SW 1271 (cell line): ENCODE measurements around the gene RPS16.
A peak's percentile ranks its signal among the peaks of the same experiment; 100 is the strongest.
"Not testable (repeated sequence)": the region's sequence is repeated elsewhere in the genome, so short reads cannot be mapped to it uniquely, and the experiment has no call there.

Experiments used
- DNase-seq, 2 experiments: peaks; one replicate each; lab custom pipeline; 2025; lab: John Stamatoyannopoulos, UW

Gene RPS16

DNA sequence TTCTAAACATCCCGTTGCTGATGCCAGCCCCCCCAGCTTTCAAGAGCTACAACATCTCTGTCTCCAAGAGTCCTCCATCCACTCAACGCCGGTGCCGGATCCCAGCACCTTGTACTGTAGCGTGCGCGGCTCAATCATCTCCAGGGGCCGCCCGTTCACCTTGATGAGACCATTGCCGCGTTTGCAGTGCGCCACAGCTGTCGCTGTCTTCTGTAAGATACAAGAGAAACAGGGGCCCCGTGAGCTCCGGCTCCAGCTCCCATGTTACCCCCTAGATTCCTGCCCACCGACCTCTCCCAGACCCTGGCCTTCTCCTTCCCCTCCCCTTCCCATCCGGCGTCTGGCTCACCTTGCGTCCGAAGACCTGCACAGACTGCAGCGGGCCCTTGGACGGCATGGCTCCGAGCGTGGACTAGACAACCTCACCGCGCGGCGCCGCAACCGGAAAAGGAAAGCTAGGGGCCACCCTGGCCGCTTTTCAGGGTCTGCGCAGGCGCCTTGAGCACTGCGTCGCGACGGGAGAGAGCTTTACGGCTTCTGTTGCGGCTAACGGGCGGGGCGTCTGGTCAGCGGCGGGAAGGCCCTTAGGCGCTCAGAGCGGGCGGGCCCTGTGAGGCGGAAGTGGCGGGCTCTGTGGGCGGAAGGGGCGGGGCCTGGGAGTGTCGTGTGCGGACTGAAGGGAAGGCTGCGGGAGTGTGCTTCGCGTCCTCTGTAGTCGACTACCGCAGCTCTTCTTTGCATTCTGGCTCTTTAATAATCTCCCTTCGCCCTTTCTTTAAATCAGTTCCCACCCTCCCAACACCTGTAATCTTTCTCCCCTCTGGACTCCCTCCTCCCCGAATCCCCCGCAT lies at the start of gene RPS16:
TSS of gene RPS16 (minus strand) at position 451 of the 851 bp plus-strand sequence. CDS start at position 397, 54 bp downstream.
- DNase-seq: peak; percentile 73 to 92

DNA sequence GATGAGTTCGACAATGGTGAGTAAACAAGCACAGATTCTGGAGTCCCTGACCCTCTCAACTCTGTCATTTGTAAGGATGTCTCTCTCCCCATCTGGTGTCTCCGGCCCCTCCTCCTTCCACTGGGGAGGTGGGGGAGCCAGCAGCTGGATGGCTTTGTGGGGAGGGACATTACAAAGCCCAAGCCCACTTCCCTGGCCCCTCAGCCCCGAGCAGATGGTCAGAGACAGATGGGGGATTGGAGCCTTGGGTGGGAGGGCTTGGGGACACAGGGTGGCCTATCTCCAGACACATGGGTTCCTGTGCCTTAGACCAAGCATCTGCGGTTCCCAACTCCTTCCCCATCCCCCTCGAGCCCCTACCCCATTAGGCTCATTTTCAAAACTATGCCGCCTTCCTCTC lies 47.4 kb upstream of the RPS16 start:
- no peak for DNase-seq

DNA sequence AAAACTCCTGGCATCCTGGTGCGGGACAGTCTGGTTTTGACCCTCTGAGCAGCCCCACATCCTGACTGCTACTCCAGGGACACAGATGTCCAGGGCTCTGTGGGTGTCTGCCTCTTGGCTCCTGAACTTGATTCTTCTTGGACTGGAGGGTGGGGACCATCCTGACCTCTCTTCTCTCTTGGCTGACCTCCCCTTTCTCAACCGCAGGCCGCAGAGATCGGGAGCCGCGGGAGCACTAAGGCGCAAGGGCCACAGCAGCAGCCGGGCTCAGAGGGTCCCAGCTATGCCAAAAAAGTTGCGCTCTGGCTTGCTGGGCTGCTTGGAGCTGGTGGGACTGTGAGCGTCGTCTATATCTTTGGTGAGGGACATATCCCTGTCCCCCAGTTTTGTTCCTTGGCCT lies 45.9 kb upstream of the RPS16 start:
- no peak for DNase-seq

DNA sequence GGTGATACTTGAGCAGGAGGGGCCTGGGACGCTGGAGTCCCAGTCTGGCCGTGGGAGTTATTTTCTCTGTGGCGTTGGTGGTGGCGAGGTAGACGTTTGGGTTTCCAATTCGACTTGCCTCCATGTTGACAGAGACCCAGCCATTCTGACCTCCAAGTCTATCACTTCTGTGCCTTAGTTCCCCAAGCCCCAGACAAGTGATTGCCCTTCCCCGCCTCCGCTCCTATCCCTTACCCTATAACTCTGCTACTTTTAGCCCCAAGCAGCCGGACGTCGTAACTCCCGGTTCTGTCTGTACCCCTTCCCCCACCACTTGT lies 45.4 kb upstream of the RPS16 start:
- DNase-seq: no peak

DNA sequence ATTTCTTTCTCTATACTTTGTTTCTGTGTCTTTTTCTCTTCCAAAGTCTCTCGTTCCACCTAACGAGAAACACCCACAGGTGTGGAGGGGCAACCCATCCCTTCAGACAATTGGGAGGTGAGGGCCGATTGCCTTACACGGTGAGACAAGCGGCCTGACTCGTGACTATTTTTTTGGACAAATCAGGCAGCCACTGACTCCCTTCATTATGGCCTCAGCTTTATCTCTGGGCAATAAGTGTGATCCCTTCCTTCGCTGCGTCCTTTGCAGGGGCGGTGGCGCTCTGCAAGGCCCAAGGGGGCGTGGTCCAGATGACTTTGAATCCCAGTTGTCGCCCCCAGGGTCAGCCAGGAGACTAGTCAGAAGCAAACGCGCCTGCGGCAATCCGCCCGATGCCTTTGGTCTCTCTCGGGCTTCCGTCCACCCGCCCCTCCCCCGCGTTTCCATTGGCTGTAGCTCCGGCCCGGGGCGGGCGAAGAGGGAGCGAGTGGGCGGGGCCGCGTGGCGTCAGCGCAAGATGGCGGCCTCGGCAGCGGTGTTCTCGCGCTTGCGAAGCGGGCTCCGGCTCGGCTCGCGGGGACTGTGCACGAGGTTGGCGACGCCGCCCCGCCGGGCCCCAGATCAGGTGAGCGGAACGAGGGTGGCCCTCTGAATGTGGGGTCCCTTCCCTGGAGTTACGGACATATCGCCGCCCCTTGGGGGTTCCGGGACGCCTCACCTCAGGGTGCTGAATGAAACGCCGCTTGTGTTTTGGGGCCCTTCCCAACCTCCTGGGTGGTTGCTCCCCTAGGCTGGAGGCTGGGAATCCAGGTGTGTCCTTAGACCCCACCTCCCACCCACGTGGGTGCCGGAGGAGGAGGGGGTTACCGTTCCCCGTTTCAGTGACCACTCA lies 44.8 kb upstream of the RPS16 start, which contains the start of gene TIMM50:
TSS of gene TIMM50 (plus strand) at position 502 of the 892 bp plus-strand sequence. CDS start at position 518, 16 bp downstream.
- peak; percentile 86 to 91 for DNase-seq

DNA sequence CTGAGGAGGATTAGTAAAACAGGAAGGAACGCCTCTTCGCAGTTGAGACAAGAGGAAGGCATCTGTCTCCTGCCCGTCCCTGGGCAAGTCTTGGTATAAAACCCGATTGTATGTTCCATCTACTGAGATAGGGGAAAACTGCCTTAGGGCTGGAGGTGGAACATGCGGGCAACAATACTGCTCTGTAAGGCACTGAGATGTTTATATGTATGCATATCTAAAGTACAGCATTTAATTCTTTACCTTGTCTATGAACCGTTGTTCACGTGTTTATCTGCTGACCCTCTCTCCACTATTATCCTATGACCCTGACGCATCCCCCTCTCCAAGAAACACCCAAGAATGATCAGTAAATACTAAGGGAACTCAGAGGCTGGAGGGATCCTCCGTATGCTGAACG lies 44.2 kb upstream of the RPS16 start:
- no peak for DNase-seq

DNA sequence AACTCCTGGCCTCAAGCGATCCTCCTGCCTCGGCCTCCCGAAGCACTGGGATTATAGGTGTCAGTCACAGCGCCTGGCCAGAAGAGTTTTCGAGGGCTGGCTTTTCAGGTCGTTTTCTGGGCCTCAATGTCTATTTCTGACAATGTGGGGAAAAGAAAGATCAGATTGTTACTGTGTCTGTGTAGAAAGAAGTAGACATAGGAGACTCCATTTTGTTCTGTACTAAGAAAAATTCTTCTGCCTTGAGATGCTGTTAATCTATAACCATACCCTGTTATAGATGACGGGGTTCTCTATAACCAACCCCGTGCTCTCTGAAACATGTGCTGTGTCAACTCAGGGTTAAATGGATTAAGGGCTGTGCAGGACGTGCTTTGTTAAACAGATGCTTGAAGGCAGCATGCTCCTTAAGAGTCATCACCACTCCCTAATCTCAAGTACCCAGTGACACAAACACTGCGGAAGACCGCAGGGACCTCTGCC lies 43.6 kb upstream of the RPS16 start:
- DNase-seq: not testable (repeated sequence)

DNA sequence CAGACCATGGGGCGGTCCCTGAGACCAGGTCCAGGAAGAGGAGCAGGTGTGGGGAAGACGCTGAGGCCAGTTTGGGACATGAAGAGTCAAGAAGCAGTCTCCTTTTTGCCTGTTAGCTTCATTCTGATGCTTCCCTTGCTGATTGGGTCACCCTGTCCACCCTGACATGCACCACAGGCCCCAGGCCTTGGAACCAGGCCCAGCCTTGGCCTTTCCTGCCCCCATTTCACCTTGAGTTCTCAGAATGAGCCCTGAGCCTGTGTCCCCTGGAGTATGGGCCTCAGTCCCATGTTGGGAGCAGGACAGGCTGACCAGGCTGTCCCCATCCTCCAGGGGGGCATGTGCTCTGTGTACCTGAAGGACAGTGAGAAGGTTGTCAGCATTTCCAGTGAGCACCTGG lies 40.0 kb upstream of the RPS16 start:
- DNase-seq: no peak

DNA sequence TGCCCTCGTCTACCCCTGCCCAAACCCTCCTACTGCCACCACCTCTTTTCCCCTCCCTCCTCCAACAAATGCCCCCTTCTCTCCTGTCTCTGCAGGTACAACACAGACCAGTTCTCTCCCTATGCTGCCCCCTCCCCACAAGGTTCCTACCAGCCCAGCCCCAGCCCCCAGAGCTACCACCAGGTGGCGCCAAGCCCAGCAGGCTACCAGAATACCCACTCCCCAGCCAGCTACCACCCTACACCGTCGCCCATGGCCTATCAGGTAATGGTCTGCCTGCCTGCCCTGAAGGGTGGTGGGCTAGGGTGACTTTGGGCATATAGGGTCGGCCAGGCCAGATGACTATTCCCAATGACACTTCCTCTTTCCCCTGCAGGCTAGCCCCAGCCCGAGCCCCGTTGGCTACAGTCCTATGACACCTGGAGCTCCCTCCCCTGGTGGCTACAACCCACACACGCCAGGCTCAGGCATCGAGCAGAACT lies 38.4 kb upstream of the RPS16 start:
- no peak for DNase-seq

DNA sequence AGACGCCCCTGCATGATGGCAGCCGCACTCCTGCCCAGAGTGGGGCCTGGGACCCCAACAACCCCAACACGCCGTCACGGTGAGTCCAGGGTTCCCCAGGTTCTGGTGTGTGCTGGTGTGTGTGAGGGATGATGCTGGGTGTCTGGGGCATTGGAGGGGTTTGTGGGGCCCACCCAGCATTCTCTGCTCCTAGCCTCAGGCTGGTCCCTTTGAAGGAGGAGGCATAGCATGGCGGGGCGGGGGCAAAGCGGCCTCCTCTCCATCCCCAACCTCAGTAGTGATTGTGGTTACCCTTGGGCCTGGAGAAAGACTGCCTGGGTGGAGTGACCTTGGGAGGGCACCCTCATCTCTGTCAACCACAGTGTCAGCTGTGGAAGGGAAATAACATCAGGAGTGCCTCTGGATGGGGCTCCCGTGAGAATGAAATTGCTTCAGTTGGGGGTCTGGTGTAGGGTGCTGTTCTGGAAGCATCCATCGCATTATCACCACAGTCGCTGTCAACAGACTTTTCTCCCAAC lies 37.8 kb upstream of the RPS16 start:
- DNase-seq: no peak

DNA sequence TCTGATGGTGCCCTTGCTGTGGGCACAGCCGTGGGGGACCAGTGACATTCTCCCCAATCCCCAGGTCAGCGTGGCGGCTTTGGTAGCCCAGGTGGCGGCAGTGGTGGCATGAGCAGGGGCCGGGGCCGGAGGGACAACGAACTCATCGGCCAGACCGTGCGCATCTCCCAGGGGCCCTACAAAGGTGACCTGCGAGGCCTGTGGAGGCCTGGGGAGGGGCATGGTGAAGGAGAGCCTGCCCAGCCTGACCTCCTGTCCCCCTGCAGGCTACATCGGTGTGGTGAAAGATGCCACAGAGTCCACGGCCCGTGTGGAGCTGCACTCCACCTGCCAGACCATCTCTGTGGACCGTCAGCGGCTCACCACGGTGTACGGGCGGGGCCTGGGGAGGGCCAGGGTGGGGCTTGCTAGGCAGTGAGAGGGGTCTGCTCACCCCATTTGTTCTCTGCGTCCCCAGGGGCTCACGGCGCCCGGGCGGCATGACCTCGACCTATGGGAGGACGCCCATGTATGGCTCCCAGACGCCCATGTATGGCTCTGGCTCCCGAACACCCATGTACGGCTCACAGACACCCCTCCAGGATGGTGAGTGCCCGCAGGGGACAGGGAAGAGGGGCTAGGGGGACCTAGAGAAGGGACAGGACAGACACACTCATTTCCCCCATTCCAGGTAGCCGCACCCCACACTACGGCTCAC lies 37.1 kb upstream of the RPS16 start:
- DNase-seq: no peak

DNA sequence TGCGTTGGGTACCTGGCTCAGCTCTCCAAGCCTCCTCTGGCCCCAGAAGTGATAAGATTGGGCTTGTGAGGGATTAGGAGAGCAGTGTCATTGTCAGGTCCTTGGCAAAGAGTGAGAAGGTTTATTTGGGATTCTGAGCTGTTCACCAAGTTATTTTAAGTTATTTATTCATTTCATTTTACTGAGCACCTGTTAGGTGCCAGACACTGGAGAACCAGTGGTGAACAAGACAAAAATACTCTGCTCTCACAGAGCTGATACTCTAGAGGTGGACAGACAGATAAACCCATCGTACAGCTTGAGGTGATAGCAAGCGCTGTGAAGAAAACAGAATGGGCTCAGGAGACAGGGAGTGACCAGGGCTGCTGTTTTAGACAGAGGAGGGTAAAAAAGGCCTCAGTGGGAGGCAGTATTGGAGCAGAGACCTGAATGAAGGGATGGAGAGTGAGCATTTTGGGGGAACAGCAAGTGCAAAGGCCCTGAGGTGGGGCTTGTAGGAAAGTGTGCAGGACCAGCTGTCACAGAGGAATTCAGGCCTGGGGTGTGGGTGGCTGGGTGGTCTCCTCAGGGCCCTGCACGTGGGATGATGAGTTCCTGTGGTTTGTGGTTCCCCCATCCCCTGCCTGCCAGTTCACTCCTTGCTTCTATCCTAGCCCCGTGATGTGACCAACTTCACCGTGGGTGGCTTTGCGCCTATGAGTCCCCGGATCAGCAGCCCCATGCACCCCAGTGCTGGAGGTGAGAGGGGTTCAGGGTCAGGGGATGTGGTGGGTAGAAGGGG lies 36.2 kb upstream of the RPS16 start:
- no peak for DNase-seq

DNA sequence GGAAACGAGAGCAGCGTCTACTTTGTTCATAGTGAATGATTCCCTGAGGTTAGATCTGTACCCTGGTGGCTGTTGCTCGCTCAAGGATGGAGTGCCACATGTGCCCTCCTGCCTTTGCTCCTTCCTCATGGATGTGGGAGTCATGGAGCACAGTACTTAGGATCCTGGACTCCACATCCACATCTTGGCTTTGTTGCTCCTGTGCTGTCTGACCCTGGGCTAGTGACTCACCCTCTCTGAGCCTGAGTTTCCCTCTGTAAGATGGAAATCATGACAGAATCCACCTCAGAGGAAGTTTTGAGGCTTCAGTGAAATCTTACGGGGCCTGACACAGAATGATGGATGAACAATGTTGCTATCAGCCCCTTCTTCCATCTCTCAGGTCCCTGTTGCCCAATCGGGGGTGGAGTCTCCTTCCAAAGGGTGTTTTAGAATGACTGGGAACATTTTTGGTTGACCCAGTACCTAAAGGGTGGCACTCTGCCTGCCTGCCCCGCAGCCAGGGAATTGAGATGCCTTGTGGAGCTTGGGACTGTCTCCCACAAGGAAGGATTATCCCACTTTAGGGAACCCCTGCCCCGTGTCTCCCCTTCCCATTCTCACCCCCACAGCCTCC lies 35.1 kb upstream of the RPS16 start:
- DNase-seq: no peak

DNA sequence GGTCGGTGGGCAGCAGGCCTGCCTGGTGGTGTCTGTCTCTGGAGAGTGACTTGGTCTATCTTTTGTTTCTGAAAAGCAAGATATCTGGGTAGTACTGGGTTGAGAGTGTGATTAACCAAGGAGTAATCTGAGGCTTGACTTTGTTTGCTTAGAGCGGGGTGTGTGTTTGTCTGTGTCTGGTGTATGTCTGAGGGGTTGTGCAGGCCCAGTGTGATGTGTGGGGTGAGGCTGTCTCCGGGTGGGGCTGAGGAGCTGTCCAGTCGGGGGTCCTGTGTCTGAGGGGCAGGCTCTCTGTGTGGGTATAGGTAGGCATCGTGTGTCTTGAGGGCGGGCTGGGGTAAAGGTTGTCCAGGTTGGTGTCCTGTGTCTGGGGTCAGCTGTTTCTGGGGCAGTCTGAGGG lies 33.8 kb upstream of the RPS16 start:
- DNase-seq: no peak

DNA sequence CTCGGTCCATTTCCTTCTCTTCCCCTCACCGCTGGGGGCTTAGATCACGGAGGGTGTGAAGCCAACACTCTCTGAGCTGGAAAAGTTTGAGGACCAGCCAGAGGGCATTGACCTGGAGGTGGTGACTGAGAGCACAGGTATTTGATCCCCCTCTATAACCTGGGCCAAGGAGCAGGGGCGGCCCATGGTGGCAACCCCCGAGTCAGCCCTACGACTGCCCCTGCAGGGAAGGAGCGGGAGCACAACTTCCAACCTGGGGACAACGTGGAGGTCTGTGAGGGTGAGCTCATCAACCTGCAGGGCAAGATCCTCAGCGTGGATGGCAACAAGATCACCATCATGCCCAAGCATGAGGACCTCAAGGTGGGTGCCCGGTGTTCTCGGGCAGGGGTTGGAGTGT lies 33.3 kb upstream of the RPS16 start:
- DNase-seq: no peak

DNA sequence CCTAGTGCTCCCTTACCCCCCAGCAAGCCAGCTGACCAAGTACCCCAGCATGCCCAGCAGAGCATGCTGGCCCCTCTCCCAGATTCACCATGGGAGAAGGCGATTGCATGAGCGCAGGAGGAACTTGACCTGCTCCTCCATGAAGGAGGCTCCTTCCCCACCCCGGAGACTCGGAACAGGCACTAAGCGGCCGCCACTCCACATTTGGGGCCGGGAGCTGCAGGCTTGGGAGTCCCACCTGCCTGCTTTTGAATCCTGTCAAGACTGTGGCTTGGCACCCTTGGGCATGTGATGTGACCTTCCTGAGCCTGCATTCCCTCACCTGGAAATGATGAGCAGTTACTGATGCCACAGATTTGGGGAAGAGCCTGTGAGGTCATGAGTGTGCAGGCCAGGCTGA lies 32.2 kb upstream of the RPS16 start:
- no peak for DNase-seq

DNA sequence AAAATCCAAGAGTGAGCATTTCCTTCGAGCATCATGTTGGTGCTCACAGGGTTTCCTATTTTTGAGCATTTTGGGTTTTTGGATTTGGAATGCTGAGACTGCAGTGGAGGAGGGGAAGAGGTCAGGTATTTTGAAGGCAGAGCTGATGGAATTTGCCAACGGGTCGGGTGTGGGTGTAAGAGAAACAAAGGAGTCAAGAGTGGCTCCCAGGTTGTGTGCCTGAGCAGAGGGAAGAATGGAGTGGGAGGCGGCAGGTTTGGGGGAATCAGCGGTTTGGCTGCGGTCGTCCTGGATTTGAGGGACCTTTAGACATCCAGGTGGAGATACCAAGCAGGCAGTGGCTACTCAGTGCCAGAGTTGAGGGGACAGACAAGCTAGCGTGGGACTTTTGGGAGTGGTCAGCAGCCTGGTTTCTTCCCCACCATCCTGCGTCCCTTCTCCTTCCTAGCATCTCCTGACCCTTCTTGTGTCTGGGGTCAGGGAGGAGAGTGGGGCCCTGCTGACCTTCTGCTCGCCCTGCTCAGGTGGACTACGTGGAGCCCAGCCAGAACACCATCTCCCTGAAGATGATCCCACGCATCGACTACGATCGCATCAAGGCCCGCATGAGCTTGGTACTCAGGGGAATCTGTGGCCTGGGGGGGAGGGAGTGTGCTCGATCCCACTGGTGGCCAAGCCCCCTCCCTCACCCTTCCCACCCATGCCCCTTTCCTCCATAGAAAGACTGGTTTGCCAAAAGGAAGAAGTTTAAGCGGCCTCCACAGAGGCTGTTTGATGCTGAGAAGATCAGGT lies 30.4 kb upstream of the RPS16 start:
- no peak for DNase-seq

DNA sequence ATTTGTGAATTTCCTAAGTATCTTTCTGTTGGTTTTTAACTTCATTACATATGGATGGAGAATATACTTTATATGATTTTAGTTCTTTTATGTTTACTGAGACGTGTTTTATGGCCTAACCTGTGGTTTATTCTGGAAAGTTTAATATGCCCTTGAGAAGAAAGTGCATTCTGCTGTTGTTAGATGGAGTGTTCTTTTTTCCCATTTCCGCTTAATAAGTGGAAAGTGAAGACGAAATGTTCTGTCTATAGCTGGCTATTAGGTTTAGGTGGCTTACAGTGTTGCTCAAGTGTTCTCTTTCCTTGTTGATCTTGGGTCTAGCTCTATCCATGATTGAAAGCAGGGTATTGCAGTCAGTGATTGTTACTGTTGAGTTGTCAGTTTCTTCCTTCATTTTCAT lies 27.7 kb upstream of the RPS16 start:
- no peak for DNase-seq

DNA sequence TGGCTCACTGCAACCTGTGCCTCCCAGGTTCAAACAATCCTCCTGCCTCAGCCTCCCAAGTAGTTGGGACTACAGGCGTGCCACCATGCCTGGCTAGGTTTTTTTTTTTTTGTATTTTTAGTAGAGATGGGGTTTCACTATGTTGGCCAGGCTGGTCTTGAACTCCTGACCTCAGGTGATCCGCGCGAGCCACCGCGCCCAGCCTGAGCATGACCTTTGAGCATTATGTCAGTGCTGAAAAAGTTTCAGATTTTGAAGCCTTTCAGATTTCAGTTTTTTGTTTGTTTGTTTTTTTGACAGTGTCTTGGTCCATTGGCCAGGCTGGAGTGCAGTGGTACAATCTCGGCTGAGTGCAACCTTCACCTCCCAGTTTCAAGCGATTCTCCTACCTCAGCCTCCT lies 15.5 kb upstream of the RPS16 start:
- not testable (repeated sequence) for DNase-seq
